Measurements from ENCODE around the gene ZNF777. TPM values are rescaled to one million over a fixed set of nuclear protein-coding genes. Genes with fewer than 3 reads are reported as not detected.
A peak's percentile ranks its signal among the peaks of the same experiment; 100 is the strongest.

ZNF777 gene
- total and polyA plus RNA-seq, 9 of the 15 experiments (the other 6 are each of a cell fraction or from before 2014, with no cell fraction given): 0.11 to 32.6 (median 9.0) TPM

- no peak for TF ChIP-seq USF1 (CRISPR knock-in tag; IDR thresholded peaks at IDR 0.05)
- TF ChIP-seq KAT7 (CRISPR knock-in tag; IDR thresholded peaks at IDR 0.05; ENCODE audit: borderline replicate concordance): no peak; the same call in 1 of the 2 replicates
- no peak for TF ChIP-seq IRF1 (CRISPR knock-in tag; IDR thresholded peaks at IDR 0.05; ENCODE audit: borderline replicate concordance)
- no peak for TF ChIP-seq HDGF (IDR thresholded peaks at IDR 0.05)
- no peak for TF ChIP-seq HNRNPH1 (optimal IDR thresholded peaks at IDR 0.05; ENCODE audit: low read depth, low read length)
- no peak for TF ChIP-seq RBM15 (IDR thresholded peaks at IDR 0.05; ENCODE audit: insufficient read depth, low read length)
- TF ChIP-seq CBX3 (IDR thresholded peaks at IDR 0.05; ENCODE audit: borderline replicate concordance in 1 of 2, low read length in 2 of 2): no peak
- peak; percentile 96 for TF ChIP-seq CXXC5 (CRISPR knock-in tag; IDR thresholded peaks at IDR 0.05)
- no peak for TF ChIP-seq ARID2 (IDR thresholded peaks at IDR 0.05)
- TF ChIP-seq MTA2 (IDR thresholded peaks at IDR 0.05; ENCODE audit: low read depth): no peak
- no peak for TF ChIP-seq CLOCK (CRISPR knock-in tag; IDR thresholded peaks at IDR 0.05; ENCODE audit: borderline replicate concordance)
- TF ChIP-seq KDM5B (IDR thresholded peaks at IDR 0.05; ENCODE audit: insufficient replicate concordance, low read depth, low read length): peak; percentile 52
- TF ChIP-seq TGIF2 (CRISPR knock-in tag; IDR thresholded peaks at IDR 0.05): no peak
- no peak for TF ChIP-seq ZNF146 (CRISPR knock-in tag; IDR thresholded peaks at IDR 0.05; ENCODE audit: unreplicated experiment)
- TF ChIP-seq ZFP36 (IDR thresholded peaks at IDR 0.05; ENCODE audit: low read depth, low read length, partially characterized antibody): peak; percentile 99
- TF ChIP-seq FOXP4 (CRISPR knock-in tag; IDR thresholded peaks at IDR 0.05; ENCODE audit: borderline replicate concordance): no peak
- TF ChIP-seq ZC3H4 (CRISPR knock-in tag; IDR thresholded peaks at IDR 0.05; ENCODE audit: borderline replicate concordance): no peak; the same call in 1 of the 2 replicates
- TF ChIP-seq EZH2 (IDR thresholded peaks at IDR 0.05; ENCODE audit: borderline replicate concordance, low read depth, low read length): no peak
- no peak for TF ChIP-seq SRSF1 (IDR thresholded peaks at IDR 0.05; ENCODE audit: low read depth, low read length)
- TF ChIP-seq HNRNPLL (IDR thresholded peaks at IDR 0.05; ENCODE audit: low read depth, low read length, poor library complexity, severe bottlenecking): no peak
- TF ChIP-seq HCFC1 (IDR thresholded peaks at IDR 0.05; ENCODE audit: low read depth, low read length): peak; percentile 80
- TF ChIP-seq SMAD4 (CRISPR knock-in tag; conservative IDR thresholded peaks at IDR 0.05): peak; percentile 95
Measured at GRCh38 chr7:149497467-149498261, 36.8 kb upstream of the ZNF777 start, which contains the start of gene ZNF746 (continued).

Measured in K562 (cell line).